CD4-positive, alpha-beta memory T cell (primary cell): ENCODE results near the gene ATP11A. TPM values are rescaled to one million over a fixed set of nuclear protein-coding genes. Genes with fewer than 3 reads are reported as not detected.

ENCODE experiments used
- CTCF ChIA-PET: fragments of 350-600 bp; sonication (Branson Sonifier 250); formaldehyde crosslinking; loops from one replicate; lab custom pipeline; 2021; ENCODE audit warnings: inconsistent platforms; ENCODE audit not compliant: partially characterized antibody; lab: Charles Lee
- POLR2A ChIA-PET: fragments of 350-600 bp; sonication (Branson Sonifier 250); formaldehyde crosslinking; loops from one replicate; lab custom pipeline; 2021; ENCODE audit not compliant: partially characterized antibody; lab: Charles Lee
- DNase-seq, 5 donors: peaks; one replicate each; pipeline versions ENCODE4 v3.0.0 to v3.0.0-alpha.2; 2020 to 2022; ENCODE audit warnings: mixed read lengths in 1 of 5
- H3K27ac ChIP-seq: one replicate; pipeline ENCODE4 v1.7.0; 2013; ENCODE audit warnings: low read depth, low read length
- H3K27me3 ChIP-seq: 2 replicates; pipeline ENCODE4 v1.7.0; 2013; ENCODE audit warnings: mild to moderate bottlenecking, low read length, moderate library complexity; ENCODE audit not compliant: insufficient read depth
- H3K36me3 ChIP-seq: 2 replicates; pipeline ENCODE4 v1.7.0; 2013; ENCODE audit warnings: mild to moderate bottlenecking, low read length, moderate library complexity; ENCODE audit not compliant: insufficient read depth
- H3K4me1 ChIP-seq: 2 replicates; pipeline ENCODE4 v1.7.0; 2013; ENCODE audit warnings: mild to moderate bottlenecking, low read length, moderate library complexity; ENCODE audit not compliant: insufficient read depth
- H3K4me3 ChIP-seq, 2 donors: one replicate each; pipeline ENCODE4 v1.7.0; 2013; ENCODE audit warnings: low read length in 2 of 2, mild to moderate bottlenecking in 1 of 2
- H3K9me3 ChIP-seq, 2 donors: one replicate each; pipeline ENCODE4 v1.7.0; 2013; ENCODE audit warnings: low read length in 2 of 2, control low read depth in 1 of 2; ENCODE audit not compliant: control insufficient read depth in 1 of 2
- H3K27ac Mint-ChIP-seq, 7 donors: one replicate each; pipeline ENCODE4 v1.8.0; 2020 to 2021; ENCODE audit warnings: mixed read lengths in 7 of 7, mild to moderate bottlenecking in 6 of 7, inconsistent platforms in 3 of 7, moderate library complexity in 3 of 7
- H3K27me3 Mint-ChIP-seq, 2 donors: one replicate each; pipeline ENCODE4 v1.8.0; 2020 to 2021; ENCODE audit warnings: mixed read lengths in 2 of 2
- H3K36me3 Mint-ChIP-seq, 2 donors: one replicate each; pipeline ENCODE4 v1.8.0; 2020 to 2021; ENCODE audit warnings: mixed read lengths in 2 of 2, inconsistent platforms in 1 of 2, mild to moderate bottlenecking in 1 of 2
- H3K4me1 Mint-ChIP-seq, 4 donors: one replicate each; pipeline ENCODE4 v1.8.0; 2020 to 2021; ENCODE audit warnings: mixed read lengths in 4 of 4, mild to moderate bottlenecking in 1 of 4
- H3K4me3 Mint-ChIP-seq, 8 donors: one replicate each; pipeline ENCODE4 v1.8.0; 2020 to 2021; ENCODE audit warnings: mixed read lengths in 8 of 8, mild to moderate bottlenecking in 7 of 8, moderate library complexity in 6 of 8, inconsistent platforms in 3 of 8
- H3K9me3 Mint-ChIP-seq, 8 donors: one replicate each; pipeline ENCODE4 v1.8.0; 2020 to 2021; ENCODE audit warnings: mixed read lengths in 8 of 8, mild to moderate bottlenecking in 5 of 8, inconsistent platforms in 3 of 8, moderate library complexity in 1 of 8
- intact Hi-C: fragments of 100-400 bp; cut with micrococcal nuclease; formaldehyde crosslinking; loops from one replicate; pipeline ENCODE4 v1.15.1; 2023
- polyA plus RNA-seq, 2 donors: library from polyadenylated mRNA; unstranded; fragments of 300-500 nt; fragmentation: Illumina TruSeq; gene quantifications; one replicate each; pipeline ENCODE4 v1.2.3, GENCODE V29; 2021
- total RNA-seq, 2 experiments: library from RNA; stranded (reverse); gene quantifications; one replicate each; pipeline ENCODE4 v1.2.3, GENCODE V29; 2021

ATP11A gene
- total and polyA plus RNA-seq, 4 experiments from 2014 or later, result 1.1 to 50.5 (median 30.7) TPM

DNA sequence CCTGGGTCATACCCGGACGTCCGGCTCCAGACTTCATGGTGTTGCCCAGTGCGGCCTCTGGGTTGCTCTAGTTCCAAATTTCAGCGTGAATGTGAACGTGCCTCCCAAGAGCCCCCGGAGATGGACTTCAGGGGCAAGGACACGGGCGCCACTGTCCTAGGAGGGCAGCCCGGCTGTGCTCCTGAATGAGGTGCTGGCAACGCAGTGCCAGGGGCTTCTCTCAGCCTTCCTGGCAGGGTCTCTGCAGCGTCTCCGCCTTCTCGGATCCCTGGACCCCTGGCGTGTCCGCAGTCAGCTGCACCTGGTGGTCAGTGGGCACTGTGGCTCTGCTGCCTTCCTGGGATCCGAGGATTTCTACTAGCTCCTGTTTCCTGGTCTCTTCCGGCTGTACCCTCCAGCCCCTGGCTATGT lies 177.5 kb downstream of the ATP11A start:
- Histone ChIP-seq H3K27me3 (no peaks in the 10 kb centered on the region), H3K36me3 (peaks cover 15% of the 10 kb centered on the region), H3K4me1 (no peaks in the 10 kb centered on the region), H3K9me3 (no peaks in the 10 kb centered on the region), H3K4me3 (no peak overlapping the region), H3K27ac (no peak overlapping the region)
- DNase-seq, result no peak
- no peak overlapping the region for H3K4me3 Mint-ChIP-seq
- H3K27me3 Mint-ChIP-seq, result no peaks in the 10 kb centered on the region
- peaks cover 0 to 8% (median 0%) of the 10 kb centered on the region in 8 donors for H3K9me3 Mint-ChIP-seq
- H3K27ac Mint-ChIP-seq, result peak overlapping the region in 1 of 7 donors; percentile 48
- intact Hi-C loops, result no loop called here
- peaks cover 34% of the 10 kb centered on the region in 2 donors for H3K36me3 Mint-ChIP-seq
- POLR2A ChIA-PET, result no interaction called here
- CTCF ChIA-PET, result no interaction called here
- H3K4me1 Mint-ChIP-seq, result peaks cover 0 to 10% (median 3%) of the 10 kb centered on the region in 4 donors

GRCh38 chr13:112868308-112868707 lies 178.5 kb downstream of the ATP11A start:
- ChIA-PET CTCF (no interaction called here), POLR2A (no interaction called here)
- Histone ChIP-seq H3K4me1 (peaks cover under 1% of the 10 kb centered on the region), H3K4me3 (no peak overlapping the region), H3K36me3 (peaks cover 15% of the 10 kb centered on the region), H3K27me3 (no peaks in the 10 kb centered on the region), H3K27ac (no peak overlapping the region), H3K9me3 (peaks cover 0 to 7% of the 10 kb centered on the region in 2 donors)
- H3K27me3 Mint-ChIP-seq, result no peaks in the 10 kb centered on the region
- no peak overlapping the region for H3K4me3 Mint-ChIP-seq
- DNase-seq, result no peak
- H3K4me1 Mint-ChIP-seq, result peaks cover 7 to 19% (median 9%) of the 10 kb centered on the region in 4 donors
- no peak overlapping the region for H3K27ac Mint-ChIP-seq
- intact Hi-C loops, result no loop called here
- H3K9me3 Mint-ChIP-seq, result peaks cover under 1 to 17% (median 8%) of the 10 kb centered on the region in 8 donors
- H3K36me3 Mint-ChIP-seq, result peaks cover 34 to 36% of the 10 kb centered on the region in 2 donors

GRCh38 chr13:112869202-112870050 lies 179.6 kb downstream of the ATP11A start:
- Mint-ChIP-seq H3K4me3 (no peak overlapping the region), H3K36me3 (peaks cover 38 to 42% of the 10 kb centered on the region in 2 donors), H3K27ac (no peak overlapping the region)

DNA sequence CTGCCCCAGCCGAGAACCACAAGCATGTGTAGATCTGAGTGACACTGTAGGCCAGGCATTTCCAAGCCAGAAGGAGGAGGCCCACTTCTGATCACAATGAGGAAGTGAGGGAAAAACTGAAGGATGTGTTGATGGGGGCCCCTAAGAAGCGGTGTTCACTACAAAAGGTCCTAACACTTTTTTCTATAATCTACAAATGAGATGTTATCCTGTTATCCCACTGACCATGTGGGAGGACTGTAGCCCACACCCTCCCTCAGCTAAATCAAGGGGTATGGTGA lies 180.2 kb downstream of the ATP11A start:
- H3K27me3 ChIP-seq, result no peaks in the 10 kb centered on the region
- Mint-ChIP-seq H3K36me3 (peaks cover 38 to 44% of the 10 kb centered on the region in 2 donors), H3K27ac (no peak overlapping the region), H3K4me3 (no peak overlapping the region), H3K9me3 (peaks cover 5 to 23% (median 14%) of the 10 kb centered on the region in 8 donors), H3K27me3 (no peaks in the 10 kb centered on the region), H3K4me1 (peaks cover 13 to 27% (median 17%) of the 10 kb centered on the region in 4 donors)
- H3K36me3 ChIP-seq, result peaks cover 15% of the 10 kb centered on the region
- no peak overlapping the region for H3K27ac ChIP-seq
- H3K4me3 ChIP-seq, result no peak overlapping the region
- no peak for DNase-seq
- ChIA-PET CTCF (no interaction called here), POLR2A (no interaction called here)
- H3K4me1 ChIP-seq, result peaks cover 15% of the 10 kb centered on the region
- H3K9me3 ChIP-seq, result peaks cover 0 to 7% of the 10 kb centered on the region in 2 donors
- intact Hi-C loops, result no loop called here

More at GRCh38 chr13:112869202-112870050, 179.6 kb downstream of the ATP11A start:
- H3K4me3 ChIP-seq, result no peak overlapping the region
- no peaks in the 10 kb centered on the region for H3K27me3 Mint-ChIP-seq
- ChIA-PET CTCF (no interaction called here), POLR2A (no interaction called here)
- no peak for DNase-seq
- H3K4me1 Mint-ChIP-seq, result peaks cover 13 to 26% (median 15%) of the 10 kb centered on the region in 4 donors
- intact Hi-C loops, result no loop called here
- no peaks in the 10 kb centered on the region for H3K27me3 ChIP-seq
- peaks cover 15% of the 10 kb centered on the region for H3K36me3 ChIP-seq
- peaks cover 5 to 23% (median 14%) of the 10 kb centered on the region in 8 donors for H3K9me3 Mint-ChIP-seq
- no peak overlapping the region for H3K27ac ChIP-seq
- H3K9me3 ChIP-seq, result peaks cover 0 to 7% of the 10 kb centered on the region in 2 donors
- peaks cover 11% of the 10 kb centered on the region for H3K4me1 ChIP-seq

DNA sequence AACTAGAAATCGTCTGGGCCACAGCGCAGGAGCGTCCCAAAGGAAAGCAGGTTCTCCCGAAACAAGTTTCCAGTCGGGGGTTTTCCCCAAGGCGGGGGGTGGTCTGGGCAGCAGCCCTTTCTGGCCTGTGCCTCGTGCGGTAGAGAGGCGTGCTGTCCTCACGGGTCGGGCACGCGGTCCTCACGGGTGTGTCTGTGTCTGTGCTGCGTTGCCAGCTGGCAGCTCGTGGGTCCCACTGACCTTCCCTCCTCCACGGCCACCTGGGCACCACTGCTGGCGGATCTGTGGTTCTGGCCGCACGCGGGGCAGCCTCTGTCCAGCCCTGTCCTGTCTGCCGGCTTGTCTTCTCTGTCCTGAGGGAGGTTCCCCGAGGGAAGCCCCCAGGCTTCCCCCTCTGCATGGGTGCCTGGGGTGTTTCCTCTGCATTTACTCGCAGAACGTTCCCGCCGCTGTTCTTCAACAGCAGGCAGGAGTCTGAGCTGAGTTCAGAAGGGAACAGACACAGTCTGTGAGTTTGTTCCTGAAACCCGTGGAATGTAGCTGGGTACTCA lies 181.0 kb downstream of the ATP11A start:
- Mint-ChIP-seq H3K27me3 (no peaks in the 10 kb centered on the region), H3K27ac (peak overlapping the region in 2 of 7 donors; percentile 4 to 53), H3K4me3 (peak overlapping the region in 1 of 8 donors; percentile 21), H3K4me1 (peaks cover 13 to 33% (median 20%) of the 10 kb centered on the region in 4 donors), H3K9me3 (peaks cover 5 to 23% (median 16%) of the 10 kb centered on the region in 8 donors), H3K36me3 (peaks cover 41 to 47% of the 10 kb centered on the region in 2 donors)
- no peak overlapping the region for H3K4me3 ChIP-seq
- H3K27me3 ChIP-seq, result no peaks in the 10 kb centered on the region
- H3K4me1 ChIP-seq, result peaks cover 15% of the 10 kb centered on the region
- intact Hi-C loops, result no loop called here
- ChIA-PET CTCF (no interaction called here), POLR2A (no interaction called here)
- H3K36me3 ChIP-seq, result peaks cover 14% of the 10 kb centered on the region
- no peak overlapping the region for H3K27ac ChIP-seq
- H3K9me3 ChIP-seq, result peaks cover 0 to 7% of the 10 kb centered on the region in 2 donors
- DNase-seq, result no peak

DNA sequence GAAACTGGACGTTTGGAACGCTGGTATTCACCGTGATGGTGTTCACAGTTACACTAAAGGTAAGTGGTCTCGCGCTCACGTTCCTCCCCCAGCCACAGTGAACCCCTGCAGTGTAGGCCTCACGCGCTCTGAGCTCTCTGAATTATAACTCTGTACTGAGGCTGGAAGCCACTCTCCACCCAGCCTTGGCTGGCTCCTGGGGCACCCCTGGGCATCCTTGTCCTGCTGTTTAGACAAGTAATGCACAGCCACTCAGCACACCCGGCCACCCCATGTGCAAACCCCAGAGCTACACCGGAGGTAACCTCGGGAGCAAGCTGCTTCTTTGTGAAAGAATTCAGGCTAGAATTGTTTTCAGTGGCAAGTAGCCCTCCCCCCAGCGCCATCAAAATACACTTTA lies 181.9 kb downstream of the ATP11A start:
- H3K4me3 Mint-ChIP-seq, result peak overlapping the region in 1 of 8 donors; percentile 26
- ChIA-PET CTCF (no interaction called here), POLR2A (no interaction called here)
- peaks cover 5 to 23% (median 16%) of the 10 kb centered on the region in 8 donors for H3K9me3 Mint-ChIP-seq
- Histone ChIP-seq H3K4me1 (peaks cover 15% of the 10 kb centered on the region), H3K27ac (no peak overlapping the region), H3K27me3 (no peaks in the 10 kb centered on the region), H3K36me3 (peaks cover 10% of the 10 kb centered on the region), H3K9me3 (peaks cover 0 to 7% of the 10 kb centered on the region in 2 donors), H3K4me3 (no peak overlapping the region)
- H3K4me1 Mint-ChIP-seq, result peaks cover 13 to 33% (median 20%) of the 10 kb centered on the region in 4 donors
- no peak for DNase-seq
- H3K27me3 Mint-ChIP-seq, result no peaks in the 10 kb centered on the region
- peaks cover 33 to 43% of the 10 kb centered on the region in 2 donors for H3K36me3 Mint-ChIP-seq
- H3K27ac Mint-ChIP-seq, result peak overlapping the region in 2 of 7 donors; percentile 4 to 22
- intact Hi-C loops, result no loop called here
